GM18867 (cell line): Measurements from ENCODE around the gene TIGIT.

Experiments used
- ATAC-seq: cut with Tn5 transposase; IDR thresholded peaks from one replicate; pipeline ENCODE4 v1.9.1; 2021; ENCODE audit warnings: mild to moderate bottlenecking, moderate library complexity; ENCODE audit not compliant: unreplicated experiment

The TIGIT gene

GRCh38 chr3:114308830-114309229, 15.0 kb downstream of the TIGIT start:
- ATAC-seq: peak; percentile 81

- ATAC-seq: no peak
These were observed 16.9 kb downstream of the TIGIT start for GRCh38 chr3:114310695-114311094.

- no peak for ATAC-seq
These were observed 19.6 kb downstream of the TIGIT start for GRCh38 chr3:114313426-114313825.

- no peak for ATAC-seq
These were observed 20.5 kb downstream of the TIGIT start for GRCh38 chr3:114314282-114314681.

- ATAC-seq: no peak
These were observed 24.5 kb downstream of the TIGIT start for GRCh38 chr3:114318295-114318694.

- ATAC-seq: no peak
These were observed 25.6 kb downstream of the TIGIT start for GRCh38 chr3:114319453-114319852.

- no peak for ATAC-seq
These were observed 26.4 kb downstream of the TIGIT start for GRCh38 chr3:114320246-114320645.

GRCh38 chr3:114323546-114324254, 29.9 kb downstream of the TIGIT start:
- ATAC-seq: no peak

- ATAC-seq: no peak
These were observed 33.8 kb downstream of the TIGIT start for GRCh38 chr3:114327665-114328064.

- ATAC-seq: no peak
These were observed 34.5 kb downstream of the TIGIT start for GRCh38 chr3:114328345-114328744.

GRCh38 chr3:114329823-114330222, 36.0 kb downstream of the TIGIT start:
- peak; percentile 43 for ATAC-seq

- no peak for ATAC-seq
These were observed 37.2 kb downstream of the TIGIT start for GRCh38 chr3:114331007-114331406.

- no peak for ATAC-seq
These were observed 37.9 kb downstream of the TIGIT start for GRCh38 chr3:114331710-114332109.

GRCh38 chr3:114332342-114333179, 38.7 kb downstream of the TIGIT start:
- ATAC-seq: peak; percentile 73

- no peak for ATAC-seq
These were observed 39.5 kb downstream of the TIGIT start for GRCh38 chr3:114333180-114333922.

- no peak for ATAC-seq
These were observed 40.1 kb downstream of the TIGIT start for GRCh38 chr3:114333923-114334240.

- ATAC-seq: no peak
These were observed 42.4 kb downstream of the TIGIT start for GRCh38 chr3:114336122-114336697.

- ATAC-seq: no peak
These were observed 43.0 kb downstream of the TIGIT start for GRCh38 chr3:114336857-114337256.

- no peak for ATAC-seq
These were observed 45.0 kb downstream of the TIGIT start for GRCh38 chr3:114338651-114339357.

GRCh38 chr3:114344492-114344891, 50.7 kb downstream of the TIGIT start:
- ATAC-seq: no peak

GRCh38 chr3:114350271-114350670, 56.4 kb downstream of the TIGIT start:
- ATAC-seq: no peak
